Sigmoid colon (tissue), 7 donors: ENCODE data around the gene PRKG1. TPM values are rescaled to one million over a fixed set of nuclear protein-coding genes. Genes with fewer than 3 reads are reported as not detected.

Experiments
- DNase-seq: peaks from one replicate; pipeline ENCODE4 v3.0.0-alpha.2; 2019
- H3K27ac ChIP-seq, 4 donors: fragments of 200-600 bp; sonication (generic); one replicate each; pipeline ENCODE4 v1.5.1; 2016 to 2019; ENCODE audit warnings: mild to moderate bottlenecking in 1 of 4
- H3K27me3 ChIP-seq, 3 donors: fragments of 200-600 bp; sonication (generic); one replicate each; pipeline ENCODE4 v1.5.1; 2019; ENCODE audit warnings: mild to moderate bottlenecking in 1 of 3
- H3K36me3 ChIP-seq, 4 donors: fragments of 200-600 bp; sonication (generic); one replicate each; pipeline ENCODE4 v1.5.1; 2016 to 2019
- H3K4me1 ChIP-seq, 4 donors: fragments of 200-600 bp; sonication (generic); one replicate each; pipeline ENCODE4 v1.5.1; 2017 to 2019
- H3K4me3 ChIP-seq, 4 donors: fragments of 200-600 bp; sonication (generic); one replicate each; pipeline ENCODE4 v1.5.1; 2017 to 2019; ENCODE audit warnings: mild to moderate bottlenecking in 2 of 4, moderate library complexity in 1 of 4
- H3K9me3 ChIP-seq, 4 donors: fragments of 200-600 bp in 3 of 4; sonication (generic) in 3 of 4; one replicate each; pipeline versions ENCODE4 v1.5.1 to v1.6.1; 2013 to 2019
- EP300 ChIP-seq, 4 donors: sonication (generic); formaldehyde crosslinking; IDR thresholded peaks; one replicate each; pipeline ENCODE4 v1.6.1; 2017; ENCODE audit warnings: antibody characterized with exemption in 4 of 4
- POLR2A ChIP-seq, 2 donors: fragments of 450-650 bp; IDR thresholded peaks; one replicate each; pipeline ENCODE4 v1.6.1; 2016; ENCODE audit warnings: antibody characterized with exemption in 2 of 2, mild to moderate bottlenecking in 2 of 2, moderate library complexity in 2 of 2
- POLR2AphosphoS5 ChIP-seq, 4 donors: sonication (generic); formaldehyde crosslinking; IDR thresholded peaks; one replicate each; pipeline ENCODE4 v1.6.1; 2017; ENCODE audit warnings: antibody characterized with exemption in 4 of 4
- WGBS, 2 donors: extraction: QIAGEN DNeasy Blood & Tissue Kit; methylation state at CpG; one replicate each; pipeline ENCODE4 v1.1.7; 2013; 5-methylcytosine and 5-hydroxymethylcytosine counted together
- intact Hi-C: fragments of 100-400 bp; cut with DNase I; formaldehyde crosslinking; loops from one replicate; pipeline ENCODE4 v1.15.1; 2023
- polyA plus RNA-seq, 3 donors: library from polyadenylated mRNA; stranded (reverse); fragments of 200-250 nt; gene quantifications; one replicate each; pipeline ENCODE4 v1.2.3, GENCODE V29; 2013
- total RNA-seq, 4 donors: library from RNA; depleted of rRNA; stranded (reverse); fragments of >200 nt; gene quantifications; one replicate each; pipeline ENCODE4 v1.1.0, GENCODE V29; 2016
- TF ChIP-seq, protein P1 (sequence below), 4 experiments: fragments of 450-650 bp in 3 of 4; fragments of 200-600 bp in 1 of 4; IDR thresholded peaks; one replicate each; pipeline ENCODE4 v1.5.1; 2016 to 2019; ENCODE audit warnings: antibody characterized with exemption in 4 of 4, mild to moderate bottlenecking in 3 of 4, moderate library complexity in 2 of 4
- donor health status: healthy with polysubstance abuse.
- donor health status: Bipolar disorder and iron deficiency.
- donor health status: healthy.

The PRKG1 gene
- total and polyA plus RNA-seq, 7 donors = 3.7 to 92.9 (median 60.2) TPM

- no peak for DNase-seq
- Histone ChIP-seq H3K9me3 (no peaks in the 10 kb centered on the region), H3K4me3 (no peak overlapping the region), H3K36me3 (no peaks in the 10 kb centered on the region), H3K4me1 (peaks cover 0 to 7% (median 2%) of the 10 kb centered on the region in 4 donors), H3K27ac (no peak overlapping the region), H3K27me3 (no peaks in the 10 kb centered on the region)
- intact Hi-C loops = no loop called here
- WGBS, 2 donors = 90 to 93% methylated on average over 4 of the region's 4 CpGs
- TF ChIP-seq EP300 (IDR thresholded peaks at IDR 0.05) = no peak
- no peak for TF ChIP-seq POLR2AphosphoS5 (IDR thresholded peaks at IDR 0.05)
- no peak for TF ChIP-seq POLR2A (IDR thresholded peaks at IDR 0.05)
- TF ChIP-seq, protein P1, sequence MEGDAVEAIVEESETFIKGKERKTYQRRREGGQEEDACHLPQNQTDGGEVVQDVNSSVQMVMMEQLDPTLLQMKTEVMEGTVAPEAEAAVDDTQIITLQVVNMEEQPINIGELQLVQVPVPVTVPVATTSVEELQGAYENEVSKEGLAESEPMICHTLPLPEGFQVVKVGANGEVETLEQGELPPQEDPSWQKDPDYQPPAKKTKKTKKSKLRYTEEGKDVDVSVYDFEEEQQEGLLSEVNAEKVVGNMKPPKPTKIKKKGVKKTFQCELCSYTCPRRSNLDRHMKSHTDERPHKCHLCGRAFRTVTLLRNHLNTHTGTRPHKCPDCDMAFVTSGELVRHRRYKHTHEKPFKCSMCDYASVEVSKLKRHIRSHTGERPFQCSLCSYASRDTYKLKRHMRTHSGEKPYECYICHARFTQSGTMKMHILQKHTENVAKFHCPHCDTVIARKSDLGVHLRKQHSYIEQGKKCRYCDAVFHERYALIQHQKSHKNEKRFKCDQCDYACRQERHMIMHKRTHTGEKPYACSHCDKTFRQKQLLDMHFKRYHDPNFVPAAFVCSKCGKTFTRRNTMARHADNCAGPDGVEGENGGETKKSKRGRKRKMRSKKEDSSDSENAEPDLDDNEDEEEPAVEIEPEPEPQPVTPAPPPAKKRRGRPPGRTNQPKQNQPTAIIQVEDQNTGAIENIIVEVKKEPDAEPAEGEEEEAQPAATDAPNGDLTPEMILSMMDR (IDR thresholded peaks at IDR 0.05) = no peak
These were observed 850.1 kb downstream of the PRKG1 start for GRCh38 chr10:51924359-51924758.

DNA sequence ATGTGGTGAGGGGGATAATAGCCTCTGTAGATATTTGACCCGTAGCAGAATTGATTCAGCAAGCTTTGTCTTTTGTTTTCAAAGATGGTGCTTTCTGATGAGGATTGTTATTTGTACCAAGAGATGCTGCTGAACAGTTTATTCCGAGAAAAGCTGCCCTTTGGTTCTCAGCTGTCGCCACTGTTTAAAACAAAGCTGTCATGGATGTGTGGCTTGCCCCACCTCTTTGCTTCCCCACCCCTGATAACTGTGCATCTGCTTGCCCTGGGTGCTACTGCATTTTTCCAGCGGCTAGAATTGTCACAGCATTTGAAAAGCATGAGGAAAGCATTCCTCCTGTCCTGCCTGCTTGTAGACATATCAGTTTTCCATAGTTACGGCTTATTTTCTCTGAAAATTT, 852.0 kb downstream of the PRKG1 start:
- no peaks in the 10 kb centered on the region for H3K4me1 ChIP-seq
- WGBS, 2 donors = 86 to 90% methylated on average over 5 of the region's 5 CpGs

GRCh38 chr10:51928162-51928561, 853.9 kb downstream of the PRKG1 start:
- H3K4me3 ChIP-seq = no peak overlapping the region
- no peaks in the 10 kb centered on the region for H3K9me3 ChIP-seq
- DNase-seq = no peak
- 74 to 81% methylated on average over 1 of the region's 1 CpG for WGBS, 2 donors
- H3K27ac ChIP-seq = no peak overlapping the region
- no peaks in the 10 kb centered on the region for H3K4me1 ChIP-seq
- intact Hi-C loops = no loop called here
- TF ChIP-seq POLR2A (IDR thresholded peaks at IDR 0.05) (no peak), POLR2AphosphoS5 (IDR thresholded peaks at IDR 0.05) (no peak), EP300 (IDR thresholded peaks at IDR 0.05) (no peak)
- TF ChIP-seq, protein P1 (IDR thresholded peaks at IDR 0.05) = no peak
- H3K27me3 ChIP-seq = no peaks in the 10 kb centered on the region
- H3K36me3 ChIP-seq = no peaks in the 10 kb centered on the region

More for the DNA sequence above, 852.0 kb downstream of the PRKG1 start:
- intact Hi-C loops = no loop called here
- DNase-seq = no peak
- H3K27ac ChIP-seq = no peak overlapping the region
- no peaks in the 10 kb centered on the region for H3K9me3 ChIP-seq
- no peaks in the 10 kb centered on the region for H3K36me3 ChIP-seq
- TF ChIP-seq POLR2AphosphoS5 (IDR thresholded peaks at IDR 0.05) (no peak), POLR2A (IDR thresholded peaks at IDR 0.05) (no peak), EP300 (IDR thresholded peaks at IDR 0.05) (no peak)
- TF ChIP-seq, protein P1 (IDR thresholded peaks at IDR 0.05) = no peak
- H3K27me3 ChIP-seq = no peaks in the 10 kb centered on the region
- H3K4me3 ChIP-seq = no peak overlapping the region

GRCh38 chr10:51932530-51932929, 858.2 kb downstream of the PRKG1 start:
- H3K4me1 ChIP-seq = peaks cover 0 to 17% (median 7%) of the 10 kb centered on the region in 4 donors
- intact Hi-C loops = no loop called here
- no peak overlapping the region for H3K27ac ChIP-seq
- TF ChIP-seq POLR2A (IDR thresholded peaks at IDR 0.05) = no peak
- TF ChIP-seq POLR2AphosphoS5 (IDR thresholded peaks at IDR 0.05) = no peak
- TF ChIP-seq, protein P1 (IDR thresholded peaks at IDR 0.05) = no peak
- TF ChIP-seq EP300 (IDR thresholded peaks at IDR 0.05) = no peak
- 88 to 90% methylated on average over 4 of the region's 4 CpGs for WGBS, 2 donors
- no peak for DNase-seq
- H3K4me3 ChIP-seq = no peak overlapping the region
- H3K36me3 ChIP-seq = no peaks in the 10 kb centered on the region
- no peaks in the 10 kb centered on the region for H3K27me3 ChIP-seq
- H3K9me3 ChIP-seq = no peaks in the 10 kb centered on the region

GRCh38 chr10:51934373-51934772, 860.1 kb downstream of the PRKG1 start:
- no peaks in the 10 kb centered on the region for H3K9me3 ChIP-seq
- H3K36me3 ChIP-seq = no peaks in the 10 kb centered on the region
- intact Hi-C loops = no loop called here
- TF ChIP-seq, protein P1 (IDR thresholded peaks at IDR 0.05) = no peak
- TF ChIP-seq EP300 (IDR thresholded peaks at IDR 0.05) (no peak), POLR2A (IDR thresholded peaks at IDR 0.05) (no peak), POLR2AphosphoS5 (IDR thresholded peaks at IDR 0.05) (no peak)
- no peak overlapping the region for H3K4me3 ChIP-seq
- H3K4me1 ChIP-seq = peaks cover 0 to 23% (median 10%) of the 10 kb centered on the region in 4 donors
- DNase-seq = no peak
- WGBS, 2 donors = 89% methylated on average over 5 of the region's 5 CpGs
- no peaks in the 10 kb centered on the region for H3K27me3 ChIP-seq
- no peak overlapping the region for H3K27ac ChIP-seq
